CD4-positive, alpha-beta T cell treated with Interferon gamma for 1 hour (primary cell): ENCODE measurements around the gene PSMD13.
A peak's percentile ranks its signal among the peaks of the same experiment; 100 is the strongest.

Experiments used
- DNase-seq: peaks from one replicate; pipeline ENCODE4 v3.0.0-alpha.2; 2020

PSMD13 gene

GRCh38 chr11:290621-291231 lies 54.0 kb downstream of the PSMD13 start:
- DNase-seq: no peak

GRCh38 chr11:291281-292210 lies 54.8 kb downstream of the PSMD13 start:
- no peak for DNase-seq

- no peak for DNase-seq
Measured at GRCh38 chr11:292211-293121, 55.7 kb downstream of the PSMD13 start.

GRCh38 chr11:293271-293851 lies 56.6 kb downstream of the PSMD13 start:
- no peak for DNase-seq

- no peak for DNase-seq
Measured at GRCh38 chr11:293852-294661, 57.3 kb downstream of the PSMD13 start.

- DNase-seq: no peak
Measured at GRCh38 chr11:294780-295179, 58.0 kb downstream of the PSMD13 start.

- no peak for DNase-seq
Measured at GRCh38 chr11:295351-296170, 58.8 kb downstream of the PSMD13 start.

GRCh38 chr11:296171-297050 lies 59.6 kb downstream of the PSMD13 start:
- no peak for DNase-seq

- DNase-seq: no peak
Measured at GRCh38 chr11:297051-297585, 60.3 kb downstream of the PSMD13 start.

GRCh38 chr11:297586-298405 lies 61.0 kb downstream of the PSMD13 start:
- peak; percentile 47 for DNase-seq

- no peak for DNase-seq
Measured at GRCh38 chr11:298406-299065, 61.8 kb downstream of the PSMD13 start.

- DNase-seq: no peak
Measured at GRCh38 chr11:299081-299891, 62.5 kb downstream of the PSMD13 start, which contains the start of gene IFITM5. Gene IFITM5, minus strand, starts transcription at chr11:299526. Its CDS starts 36 bp downstream, at chr11:299490.

- no peak for DNase-seq
Measured at GRCh38 chr11:299951-300735, 63.4 kb downstream of the PSMD13 start.
